ENCODE data around the gene GGTA1. TPM values are rescaled to one million over a fixed set of nuclear protein-coding genes. Genes with fewer than 3 reads are reported as not detected.

GGTA1 gene
- total and polyA plus RNA-seq, 2 experiments from 2014 or later = 0.16 TPM; not detected in 1

DNA sequence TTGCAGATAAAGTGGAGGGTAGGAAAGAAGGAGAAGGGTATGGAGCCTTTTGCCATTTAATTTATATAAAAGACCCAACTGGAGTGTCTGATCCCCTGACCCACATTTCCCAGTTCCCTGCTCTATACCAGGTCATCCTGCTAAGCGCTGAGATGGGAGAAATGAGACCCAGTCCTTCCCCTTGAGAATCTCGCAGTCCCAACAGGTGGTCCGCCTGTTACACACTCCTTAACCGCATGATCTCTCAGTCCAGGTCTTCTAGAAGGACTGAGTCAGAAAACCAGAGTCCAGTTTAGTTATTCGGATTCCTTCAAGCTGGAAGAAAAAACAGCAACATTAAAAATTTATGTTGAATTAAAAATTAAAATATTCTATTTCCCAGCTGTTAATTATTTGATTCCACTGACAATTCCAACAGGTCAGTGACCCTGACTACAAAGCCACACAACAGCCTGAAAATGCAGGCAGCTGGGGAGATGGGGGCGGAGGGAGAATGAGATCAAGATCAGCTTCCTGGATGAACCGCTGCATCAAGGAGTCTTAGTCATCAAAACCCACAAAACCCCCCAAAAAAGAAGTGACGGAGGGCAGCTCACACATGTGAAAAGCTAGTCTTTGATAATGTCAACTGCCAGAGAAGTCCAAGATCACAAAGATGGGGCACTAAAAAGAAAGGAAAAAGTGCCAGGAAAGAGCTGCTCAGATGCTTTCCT, 44.0 kb downstream of the GGTA1 start:
- no peak overlapping the region for H3K4me3 ChIP-seq
- H2AFZ ChIP-seq = no peak overlapping the region
- no peaks in the 10 kb centered on the region for H3K9me2 ChIP-seq (ENCODE audit: insufficient read depth)
- DNase-seq (ENCODE audit: low spot score) (no peak), ATAC-seq (no peak)
- Mint-ChIP-seq H3K27ac (no peak overlapping the region), H3K4me3 (no peak overlapping the region), H3K4me1 (peaks cover 11% of the 10 kb centered on the region), H3K9me3 (no peaks in the 10 kb centered on the region), H3K36me3 (ENCODE audit: low read depth) (no peaks in the 10 kb centered on the region), H3K27me3 (ENCODE audit: insufficient read depth, low read depth, poor library complexity) (peaks cover 7% of the 10 kb centered on the region)
- H3K4me1 ChIP-seq (ENCODE audit: insufficient read depth) = peaks cover 6% of the 10 kb centered on the region
- H3K36me3 ChIP-seq (ENCODE audit: insufficient read depth) = no peaks in the 10 kb centered on the region
- no peaks in the 10 kb centered on the region for H3K27me3 ChIP-seq (ENCODE audit: insufficient read depth)
- H3K4me2 ChIP-seq = no peak overlapping the region
- H4K20me1 ChIP-seq (replicated peaks; ENCODE audit: insufficient read depth) = no peaks in the 10 kb centered on the region
- H3K27ac ChIP-seq (ENCODE audit: low read depth) = no peak overlapping the region
- no peaks in the 10 kb centered on the region for H3F3A ChIP-seq (replicated peaks; ENCODE audit: low read depth)
- TF ChIP-seq EZH2phosphoT487 (IDR thresholded peaks at IDR 0.05; ENCODE audit: unreplicated experiment) (no peak), JUNB (IDR thresholded peaks at IDR 0.05; ENCODE audit: unreplicated experiment) (no peak), EZH2 (IDR thresholded peaks at IDR 0.05; ENCODE audit: low read depth, unreplicated experiment) (no peak), POLR2AphosphoS5 (IDR thresholded peaks at IDR 0.05; ENCODE audit: low read depth) (no peak), ZNF114 (CRISPR knock-in tag; IDR thresholded peaks at IDR 0.05) (no peak), NANOG (IDR thresholded peaks at IDR 0.05; ENCODE audit: borderline replicate concordance) (no peak), CREB1 (CRISPR knock-in tag; IDR thresholded peaks at IDR 0.05; ENCODE audit: low read depth) (no peak), STAT1 (IDR thresholded peaks at IDR 0.05; ENCODE audit: unreplicated experiment) (no peak), ZNF331 (CRISPR knock-in tag; IDR thresholded peaks at IDR 0.05; ENCODE audit: low read depth) (no peak)
- TF ChIP-seq, protein P1, sequence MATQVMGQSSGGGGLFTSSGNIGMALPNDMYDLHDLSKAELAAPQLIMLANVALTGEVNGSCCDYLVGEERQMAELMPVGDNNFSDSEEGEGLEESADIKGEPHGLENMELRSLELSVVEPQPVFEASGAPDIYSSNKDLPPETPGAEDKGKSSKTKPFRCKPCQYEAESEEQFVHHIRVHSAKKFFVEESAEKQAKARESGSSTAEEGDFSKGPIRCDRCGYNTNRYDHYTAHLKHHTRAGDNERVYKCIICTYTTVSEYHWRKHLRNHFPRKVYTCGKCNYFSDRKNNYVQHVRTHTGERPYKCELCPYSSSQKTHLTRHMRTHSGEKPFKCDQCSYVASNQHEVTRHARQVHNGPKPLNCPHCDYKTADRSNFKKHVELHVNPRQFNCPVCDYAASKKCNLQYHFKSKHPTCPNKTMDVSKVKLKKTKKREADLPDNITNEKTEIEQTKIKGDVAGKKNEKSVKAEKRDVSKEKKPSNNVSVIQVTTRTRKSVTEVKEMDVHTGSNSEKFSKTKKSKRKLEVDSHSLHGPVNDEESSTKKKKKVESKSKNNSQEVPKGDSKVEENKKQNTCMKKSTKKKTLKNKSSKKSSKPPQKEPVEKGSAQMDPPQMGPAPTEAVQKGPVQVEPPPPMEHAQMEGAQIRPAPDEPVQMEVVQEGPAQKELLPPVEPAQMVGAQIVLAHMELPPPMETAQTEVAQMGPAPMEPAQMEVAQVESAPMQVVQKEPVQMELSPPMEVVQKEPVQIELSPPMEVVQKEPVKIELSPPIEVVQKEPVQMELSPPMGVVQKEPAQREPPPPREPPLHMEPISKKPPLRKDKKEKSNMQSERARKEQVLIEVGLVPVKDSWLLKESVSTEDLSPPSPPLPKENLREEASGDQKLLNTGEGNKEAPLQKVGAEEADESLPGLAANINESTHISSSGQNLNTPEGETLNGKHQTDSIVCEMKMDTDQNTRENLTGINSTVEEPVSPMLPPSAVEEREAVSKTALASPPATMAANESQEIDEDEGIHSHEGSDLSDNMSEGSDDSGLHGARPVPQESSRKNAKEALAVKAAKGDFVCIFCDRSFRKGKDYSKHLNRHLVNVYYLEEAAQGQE (IDR thresholded peaks at IDR 0.05; ENCODE audit: unreplicated experiment) = no peak
- TF ChIP-seq, protein P2, sequence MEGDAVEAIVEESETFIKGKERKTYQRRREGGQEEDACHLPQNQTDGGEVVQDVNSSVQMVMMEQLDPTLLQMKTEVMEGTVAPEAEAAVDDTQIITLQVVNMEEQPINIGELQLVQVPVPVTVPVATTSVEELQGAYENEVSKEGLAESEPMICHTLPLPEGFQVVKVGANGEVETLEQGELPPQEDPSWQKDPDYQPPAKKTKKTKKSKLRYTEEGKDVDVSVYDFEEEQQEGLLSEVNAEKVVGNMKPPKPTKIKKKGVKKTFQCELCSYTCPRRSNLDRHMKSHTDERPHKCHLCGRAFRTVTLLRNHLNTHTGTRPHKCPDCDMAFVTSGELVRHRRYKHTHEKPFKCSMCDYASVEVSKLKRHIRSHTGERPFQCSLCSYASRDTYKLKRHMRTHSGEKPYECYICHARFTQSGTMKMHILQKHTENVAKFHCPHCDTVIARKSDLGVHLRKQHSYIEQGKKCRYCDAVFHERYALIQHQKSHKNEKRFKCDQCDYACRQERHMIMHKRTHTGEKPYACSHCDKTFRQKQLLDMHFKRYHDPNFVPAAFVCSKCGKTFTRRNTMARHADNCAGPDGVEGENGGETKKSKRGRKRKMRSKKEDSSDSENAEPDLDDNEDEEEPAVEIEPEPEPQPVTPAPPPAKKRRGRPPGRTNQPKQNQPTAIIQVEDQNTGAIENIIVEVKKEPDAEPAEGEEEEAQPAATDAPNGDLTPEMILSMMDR (conservative IDR thresholded peaks at IDR 0.05; ENCODE audit: low read depth in 2 of 2) = no peak
- TF ChIP-seq, protein P3, sequence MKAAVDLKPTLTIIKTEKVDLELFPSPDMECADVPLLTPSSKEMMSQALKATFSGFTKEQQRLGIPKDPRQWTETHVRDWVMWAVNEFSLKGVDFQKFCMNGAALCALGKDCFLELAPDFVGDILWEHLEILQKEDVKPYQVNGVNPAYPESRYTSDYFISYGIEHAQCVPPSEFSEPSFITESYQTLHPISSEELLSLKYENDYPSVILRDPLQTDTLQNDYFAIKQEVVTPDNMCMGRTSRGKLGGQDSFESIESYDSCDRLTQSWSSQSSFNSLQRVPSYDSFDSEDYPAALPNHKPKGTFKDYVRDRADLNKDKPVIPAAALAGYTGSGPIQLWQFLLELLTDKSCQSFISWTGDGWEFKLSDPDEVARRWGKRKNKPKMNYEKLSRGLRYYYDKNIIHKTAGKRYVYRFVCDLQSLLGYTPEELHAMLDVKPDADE (IDR thresholded peaks at IDR 0.05) = no peak
- TF ChIP-seq, protein P4, sequence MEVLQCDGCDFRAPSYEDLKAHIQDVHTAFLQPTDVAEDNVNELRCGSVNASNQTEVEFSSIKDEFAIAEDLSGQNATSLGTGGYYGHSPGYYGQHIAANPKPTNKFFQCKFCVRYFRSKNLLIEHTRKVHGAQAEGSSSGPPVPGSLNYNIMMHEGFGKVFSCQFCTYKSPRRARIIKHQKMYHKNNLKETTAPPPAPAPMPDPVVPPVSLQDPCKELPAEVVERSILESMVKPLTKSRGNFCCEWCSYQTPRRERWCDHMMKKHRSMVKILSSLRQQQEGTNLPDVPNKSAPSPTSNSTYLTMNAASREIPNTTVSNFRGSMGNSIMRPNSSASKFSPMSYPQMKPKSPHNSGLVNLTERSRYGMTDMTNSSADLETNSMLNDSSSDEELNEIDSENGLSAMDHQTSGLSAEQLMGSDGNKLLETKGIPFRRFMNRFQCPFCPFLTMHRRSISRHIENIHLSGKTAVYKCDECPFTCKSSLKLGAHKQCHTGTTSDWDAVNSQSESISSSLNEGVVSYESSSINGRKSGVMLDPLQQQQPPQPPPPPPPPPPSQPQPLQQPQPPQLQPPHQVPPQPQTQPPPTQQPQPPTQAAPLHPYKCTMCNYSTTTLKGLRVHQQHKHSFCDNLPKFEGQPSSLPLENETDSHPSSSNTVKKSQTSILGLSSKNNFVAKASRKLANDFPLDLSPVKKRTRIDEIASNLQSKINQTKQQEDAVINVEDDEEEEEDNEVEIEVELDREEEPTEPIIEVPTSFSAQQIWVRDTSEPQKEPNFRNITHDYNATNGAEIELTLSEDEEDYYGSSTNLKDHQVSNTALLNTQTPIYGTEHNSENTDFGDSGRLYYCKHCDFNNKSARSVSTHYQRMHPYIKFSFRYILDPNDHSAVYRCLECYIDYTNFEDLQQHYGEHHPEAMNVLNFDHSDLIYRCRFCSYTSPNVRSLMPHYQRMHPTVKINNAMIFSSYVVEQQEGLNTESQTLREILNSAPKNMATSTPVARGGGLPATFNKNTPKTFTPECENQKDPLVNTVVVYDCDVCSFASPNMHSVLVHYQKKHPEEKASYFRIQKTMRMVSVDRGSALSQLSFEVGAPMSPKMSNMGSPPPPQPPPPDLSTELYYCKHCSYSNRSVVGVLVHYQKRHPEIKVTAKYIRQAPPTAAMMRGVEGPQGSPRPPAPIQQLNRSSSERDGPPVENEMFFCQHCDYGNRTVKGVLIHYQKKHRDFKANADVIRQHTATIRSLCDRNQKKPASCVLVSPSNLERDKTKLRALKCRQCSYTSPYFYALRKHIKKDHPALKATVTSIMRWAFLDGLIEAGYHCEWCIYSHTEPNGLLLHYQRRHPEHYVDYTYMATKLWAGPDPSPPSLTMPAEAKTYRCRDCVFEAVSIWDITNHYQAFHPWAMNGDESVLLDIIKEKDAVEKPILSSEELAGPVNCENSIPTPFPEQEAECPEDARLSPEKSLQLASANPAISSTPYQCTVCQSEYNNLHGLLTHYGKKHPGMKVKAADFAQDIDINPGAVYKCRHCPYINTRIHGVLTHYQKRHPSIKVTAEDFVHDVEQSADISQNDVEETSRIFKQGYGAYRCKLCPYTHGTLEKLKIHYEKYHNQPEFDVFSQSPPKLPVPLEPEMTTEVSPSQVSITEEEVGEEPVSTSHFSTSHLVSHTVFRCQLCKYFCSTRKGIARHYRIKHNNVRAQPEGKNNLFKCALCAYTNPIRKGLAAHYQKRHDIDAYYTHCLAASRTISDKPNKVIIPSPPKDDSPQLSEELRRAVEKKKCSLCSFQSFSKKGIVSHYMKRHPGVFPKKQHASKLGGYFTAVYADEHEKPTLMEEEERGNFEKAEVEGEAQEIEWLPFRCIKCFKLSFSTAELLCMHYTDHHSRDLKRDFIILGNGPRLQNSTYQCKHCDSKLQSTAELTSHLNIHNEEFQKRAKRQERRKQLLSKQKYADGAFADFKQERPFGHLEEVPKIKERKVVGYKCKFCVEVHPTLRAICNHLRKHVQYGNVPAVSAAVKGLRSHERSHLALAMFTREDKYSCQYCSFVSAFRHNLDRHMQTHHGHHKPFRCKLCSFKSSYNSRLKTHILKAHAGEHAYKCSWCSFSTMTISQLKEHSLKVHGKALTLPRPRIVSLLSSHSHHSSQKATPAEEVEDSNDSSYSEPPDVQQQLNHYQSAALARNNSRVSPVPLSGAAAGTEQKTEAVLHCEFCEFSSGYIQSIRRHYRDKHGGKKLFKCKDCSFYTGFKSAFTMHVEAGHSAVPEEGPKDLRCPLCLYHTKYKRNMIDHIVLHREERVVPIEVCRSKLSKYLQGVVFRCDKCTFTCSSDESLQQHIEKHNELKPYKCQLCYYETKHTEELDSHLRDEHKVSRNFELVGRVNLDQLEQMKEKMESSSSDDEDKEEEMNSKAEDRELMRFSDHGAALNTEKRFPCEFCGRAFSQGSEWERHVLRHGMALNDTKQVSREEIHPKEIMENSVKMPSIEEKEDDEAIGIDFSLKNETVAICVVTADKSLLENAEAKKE (CRISPR knock-in tag; IDR thresholded peaks at IDR 0.05) = no peak
- no peaks in the 10 kb centered on the region for H3K79me2 ChIP-seq (replicated peaks; ENCODE audit: insufficient read depth)

Data from GM23338 (cell line).